ENCODE results near the gene EPS15.
"Not testable (repeated sequence)": the region's sequence is repeated elsewhere in the genome, so short reads cannot be mapped to it uniquely, and the experiment has no call there.

The EPS15 gene

DNA sequence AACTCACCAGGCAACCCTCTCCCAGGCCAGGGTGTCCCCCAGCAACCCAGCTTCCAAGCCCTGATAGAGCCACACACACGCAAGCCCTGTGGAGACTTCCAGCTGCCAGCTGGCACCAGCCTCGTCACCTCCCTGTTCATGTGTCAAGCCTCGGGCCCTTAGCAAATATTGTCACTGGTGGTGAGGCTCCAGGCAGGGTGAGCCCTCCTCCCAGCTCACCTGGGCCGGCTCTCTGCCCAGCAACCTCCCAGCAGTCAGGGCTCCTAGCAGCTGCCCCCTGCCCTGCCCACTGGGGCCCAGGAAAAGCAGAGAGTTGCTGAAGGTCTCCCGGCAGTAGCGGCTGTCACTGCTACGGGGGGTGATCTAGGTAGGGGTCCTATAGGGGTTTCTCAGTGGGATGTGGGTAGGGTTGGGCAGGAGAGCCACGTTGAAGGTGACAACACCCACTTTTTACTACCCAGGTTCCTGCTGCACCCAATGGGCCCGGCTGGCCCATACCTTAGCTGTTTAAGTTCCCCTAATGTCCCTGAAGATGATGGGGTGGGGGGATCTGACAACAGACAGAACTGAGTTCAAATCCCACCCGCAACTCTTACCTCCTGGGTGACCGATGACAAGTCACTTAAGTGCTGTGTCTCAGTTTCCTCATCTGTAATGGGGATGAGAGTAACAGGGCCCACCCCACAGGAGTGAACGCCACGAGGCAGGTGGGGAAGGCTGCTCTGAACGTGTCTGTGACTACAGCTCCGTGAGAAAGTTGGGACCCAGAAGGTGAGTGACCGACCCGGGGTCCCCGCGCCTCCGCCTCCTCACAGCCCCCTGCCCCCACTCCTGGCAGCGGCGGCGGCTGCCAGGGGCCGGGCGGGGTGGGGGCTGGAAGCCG is 189.4 kb downstream of the EPS15 start:
- no peak for DNase-seq

DNA sequence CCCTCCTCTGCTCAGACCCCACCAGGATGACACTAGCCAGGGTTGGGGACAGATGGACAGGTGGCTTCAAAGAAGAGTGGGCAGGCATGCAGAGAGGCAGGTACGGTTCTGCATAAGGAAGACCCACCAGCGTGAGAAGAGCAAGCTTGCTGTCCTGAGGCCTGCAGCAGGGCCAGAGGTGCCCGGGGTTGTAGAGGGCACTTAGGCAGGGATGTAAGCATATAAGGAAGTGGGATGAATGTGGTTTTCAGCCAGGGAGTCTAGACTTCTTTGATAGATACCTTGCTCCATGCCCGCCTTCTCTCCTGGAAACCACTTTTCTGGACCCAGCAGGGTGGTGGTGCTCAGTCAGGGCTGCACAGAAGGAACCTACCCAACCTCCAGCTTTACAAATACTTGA is 190.1 kb downstream of the EPS15 start:
- DNase-seq, result no peak

DNA sequence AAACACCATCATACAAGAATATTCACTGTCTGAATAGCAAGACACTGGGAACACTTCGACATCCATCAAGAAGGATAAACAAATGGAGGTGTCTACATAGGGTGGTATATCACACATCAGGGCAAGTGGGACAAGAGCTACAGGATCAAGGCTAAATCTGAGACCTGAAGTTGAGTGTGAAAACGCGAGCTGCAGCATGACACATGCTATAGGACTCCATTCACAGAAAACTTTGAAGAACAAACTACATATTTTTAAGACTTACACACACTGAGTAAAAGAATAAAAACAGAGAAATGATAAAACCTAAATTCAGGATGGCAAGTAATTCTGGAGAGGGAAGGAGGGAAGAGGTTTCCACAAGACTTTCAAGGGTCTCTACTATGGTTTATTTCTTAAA is 190.8 kb downstream of the EPS15 start:
- DNase-seq, result no peak

DNA sequence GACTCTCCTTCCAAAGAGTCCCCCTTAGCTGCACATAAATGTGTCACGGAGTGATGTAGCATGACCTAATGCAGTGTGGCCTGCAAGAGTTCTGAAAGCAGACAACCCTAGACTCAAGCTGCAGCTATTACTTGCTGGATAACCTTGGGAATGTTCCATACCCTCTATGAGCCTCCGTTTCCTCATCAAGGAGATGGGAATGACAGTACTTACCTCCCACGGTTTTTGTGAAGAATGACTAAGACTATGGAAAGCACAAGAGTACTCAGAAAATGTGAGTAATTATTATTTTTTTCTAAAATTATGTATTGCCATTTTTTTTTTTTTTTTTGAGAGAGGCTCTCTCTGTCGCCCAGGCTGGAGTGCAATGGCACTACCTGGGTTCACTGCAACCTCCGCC is 191.7 kb downstream of the EPS15 start:
- DNase-seq, result no peak

DNA sequence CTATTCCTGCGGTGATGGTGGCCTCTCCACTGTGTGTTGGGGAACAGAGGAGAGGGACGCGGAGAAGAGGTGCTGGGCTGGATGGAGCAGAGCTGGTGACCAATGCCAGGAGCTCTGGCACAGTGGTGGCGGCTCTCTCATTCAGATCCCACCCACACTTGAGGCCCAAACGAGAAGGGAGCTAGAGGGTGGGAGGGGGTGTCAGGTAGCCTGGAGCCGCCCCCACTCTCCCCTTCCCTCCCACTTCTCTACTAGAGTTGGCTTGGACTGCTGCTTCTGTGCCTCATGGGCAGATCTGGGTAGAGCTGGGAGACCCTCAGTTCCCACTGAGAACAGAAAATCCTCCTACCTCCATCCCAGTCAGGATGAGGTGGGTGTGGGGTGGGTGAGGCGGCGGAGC is 192.2 kb downstream of the EPS15 start:
- DNase-seq, result no peak

DNA sequence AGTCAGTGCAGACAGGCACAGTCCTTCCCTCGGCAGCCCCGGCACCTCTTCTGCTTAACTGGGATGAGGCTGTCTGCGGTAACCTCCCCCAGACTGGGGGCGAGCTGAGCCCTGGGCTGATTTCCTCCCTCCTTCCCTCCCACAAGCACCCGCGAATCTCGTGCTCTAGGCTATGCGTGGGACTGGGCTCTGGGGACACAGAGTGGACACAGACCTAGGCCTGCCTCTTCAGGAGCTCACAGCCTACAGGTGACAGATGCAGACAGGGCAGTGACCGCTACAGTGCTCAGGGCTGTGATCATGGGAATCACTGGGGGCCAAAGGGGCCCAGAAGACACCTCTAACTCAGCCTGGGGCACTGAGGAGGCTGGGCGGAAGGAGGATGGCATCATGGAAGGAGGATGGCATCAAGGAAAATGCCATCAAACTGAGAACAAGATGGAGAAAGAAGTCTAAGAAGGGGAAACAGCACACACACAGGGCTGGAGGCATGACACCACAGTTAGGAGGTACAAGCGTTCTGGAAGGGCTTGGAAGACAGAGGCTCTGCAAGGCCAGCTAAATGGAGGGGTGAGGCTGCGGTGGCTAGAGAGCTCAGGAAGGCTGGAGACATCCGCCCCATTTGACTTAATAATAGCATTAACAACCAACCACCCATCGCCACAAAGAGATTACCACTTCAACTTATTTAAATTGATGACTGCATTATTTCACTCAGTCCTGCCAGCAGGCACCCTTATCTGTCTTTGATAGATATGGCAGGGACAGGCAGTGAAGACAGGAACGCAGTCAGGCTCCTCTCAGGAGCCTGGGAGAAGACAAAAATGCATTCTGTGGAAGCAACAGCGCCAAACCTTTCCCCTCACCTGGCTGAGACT is 192.9 kb downstream of the EPS15 start:
- no peak for DNase-seq

DNA sequence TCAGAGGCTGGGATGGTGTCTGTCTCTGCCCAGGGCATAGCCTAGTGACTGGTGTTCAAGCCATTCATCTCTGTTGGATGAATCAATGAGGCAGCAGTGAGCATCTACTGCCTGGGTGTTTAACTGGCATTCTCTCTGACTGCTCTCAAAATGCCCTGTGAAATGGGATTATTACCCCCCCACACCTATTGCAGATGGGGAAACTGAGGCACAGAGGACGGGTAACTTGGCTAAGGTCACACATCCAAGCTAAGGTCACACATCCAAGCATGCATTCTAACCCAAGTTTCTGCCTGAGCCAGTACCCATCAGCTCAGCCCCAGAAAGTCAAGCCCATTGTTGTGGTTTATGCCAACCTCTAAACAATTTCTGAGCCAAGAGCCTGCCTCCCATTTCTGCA is 193.7 kb downstream of the EPS15 start:
- DNase-seq, result no peak

DNA sequence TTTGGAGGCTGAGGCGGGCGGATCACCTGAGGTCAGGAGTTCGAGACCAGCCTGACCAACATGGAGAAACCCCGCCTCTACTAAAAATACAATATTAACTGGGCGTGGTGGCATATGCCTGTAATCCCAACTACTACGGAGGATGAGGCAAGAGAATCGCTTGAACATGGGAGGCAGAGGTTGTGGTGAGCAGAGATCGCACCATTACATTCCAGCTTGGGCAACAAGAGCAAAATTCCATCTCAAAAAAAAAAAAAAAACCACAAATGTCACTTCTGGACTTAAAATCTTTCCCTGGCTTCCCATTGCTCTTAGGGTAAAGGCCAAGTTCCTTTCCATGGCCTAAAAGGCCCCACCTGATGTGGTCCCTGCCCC is 194.1 kb downstream of the EPS15 start:
- not testable (repeated sequence) for DNase-seq

DNA sequence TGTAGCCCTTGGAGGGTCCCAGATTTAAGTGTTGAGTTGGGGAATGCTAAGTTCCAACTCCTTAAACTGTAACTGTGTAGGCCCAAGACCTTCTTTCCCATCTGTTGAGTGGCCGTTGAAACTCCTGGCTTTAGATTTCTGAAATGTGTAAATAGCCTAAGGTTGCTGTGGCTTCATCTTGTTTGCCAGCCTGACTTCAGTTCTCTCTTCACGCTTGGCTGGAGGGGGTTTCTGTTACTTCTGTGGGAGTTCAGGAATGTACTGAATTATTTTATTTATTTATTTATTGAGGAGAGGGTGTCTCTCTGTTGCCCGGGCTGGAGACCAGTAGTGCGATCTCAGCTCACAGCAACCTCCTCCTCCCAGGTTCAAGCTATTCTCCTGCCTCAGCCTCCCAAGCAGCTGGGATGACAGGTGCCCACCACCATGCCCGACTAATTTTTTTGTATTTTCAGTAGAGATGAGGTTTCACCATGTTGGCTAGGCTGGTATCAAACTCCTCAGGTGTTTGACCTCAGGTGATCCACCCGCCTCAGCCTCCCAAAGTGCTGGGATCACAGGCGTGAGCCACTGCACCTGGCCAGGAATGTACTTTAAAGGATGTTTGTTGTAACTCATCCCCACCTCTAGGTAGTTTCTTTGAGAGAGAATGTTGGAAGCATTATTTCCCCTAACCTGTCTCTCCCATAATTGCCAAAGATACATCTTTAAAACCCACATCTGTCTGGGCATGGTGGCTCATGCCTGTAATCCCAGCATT is 194.6 kb downstream of the EPS15 start:
- DNase-seq, result no peak

DNA sequence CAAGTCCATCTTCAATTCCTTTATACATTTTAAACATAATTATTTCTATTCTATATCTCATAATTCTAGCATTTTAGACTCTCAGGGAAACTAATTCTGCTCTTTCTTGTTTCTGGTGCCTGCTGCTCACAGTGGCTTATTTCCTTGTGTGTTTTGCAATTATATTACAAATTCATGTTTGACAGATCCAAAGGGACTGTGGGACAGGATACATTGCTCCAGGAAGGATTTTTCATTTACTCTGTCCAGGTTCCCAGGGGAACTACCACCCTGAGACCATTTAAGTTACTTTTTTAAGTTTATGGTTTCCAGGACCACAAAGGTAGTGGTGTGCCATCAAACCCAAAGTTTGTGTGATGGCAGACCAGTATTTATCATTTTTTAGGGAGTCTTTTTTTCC is 195.3 kb downstream of the EPS15 start:
- no peak for DNase-seq

DNA sequence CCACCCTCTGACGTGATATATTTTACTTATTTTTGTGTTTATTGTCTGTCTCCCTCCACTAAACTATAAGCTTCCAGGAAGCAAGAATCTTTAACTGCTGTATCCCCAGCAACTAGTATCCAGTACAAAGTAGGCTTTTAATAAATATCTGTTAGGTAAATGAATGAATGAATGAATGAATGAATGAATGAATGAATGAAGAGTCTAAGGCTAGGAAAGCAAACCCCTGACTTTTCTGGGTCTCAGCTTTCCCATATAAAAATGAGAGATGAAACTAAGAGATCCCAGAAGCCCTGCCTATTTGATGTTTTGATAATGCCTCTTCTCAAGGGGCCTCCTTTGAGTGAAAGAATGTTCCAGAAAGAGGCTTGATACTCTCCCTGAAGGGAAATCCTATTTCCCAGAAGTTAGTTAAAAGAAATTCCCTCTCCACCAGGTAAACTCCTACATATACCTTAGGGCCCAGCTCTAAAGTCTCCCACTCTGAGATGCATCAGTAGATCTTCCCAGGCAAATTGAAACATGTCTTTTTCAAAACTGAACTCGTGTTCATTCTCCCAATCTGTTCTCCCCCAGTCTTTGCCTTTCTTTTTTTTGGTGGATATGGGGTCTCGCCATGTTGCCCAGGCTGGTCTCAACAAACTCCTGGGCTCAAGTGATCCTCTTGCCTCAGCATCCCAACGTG is 196.5 kb downstream of the EPS15 start:
- DNase-seq, result no peak

DNA sequence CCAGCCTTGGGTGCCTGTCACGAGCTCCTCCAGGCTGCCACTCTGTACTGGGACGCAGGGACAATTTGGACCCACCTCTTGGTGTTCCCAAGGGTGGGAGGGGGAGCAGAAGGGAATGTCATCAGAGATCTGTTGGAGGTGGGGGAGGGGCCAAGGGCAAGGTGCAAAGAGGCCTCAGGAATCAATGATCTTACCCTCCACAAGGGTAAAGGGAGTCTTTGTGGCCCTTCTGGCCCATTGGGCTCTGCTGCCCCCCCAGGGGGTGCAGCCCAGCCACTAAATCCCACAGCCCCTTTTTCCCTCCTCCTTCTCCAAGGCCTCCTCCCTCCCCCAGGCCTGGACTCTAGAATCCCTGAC is 197.2 kb downstream of the EPS15 start:
- DNase-seq, result no peak

DNA sequence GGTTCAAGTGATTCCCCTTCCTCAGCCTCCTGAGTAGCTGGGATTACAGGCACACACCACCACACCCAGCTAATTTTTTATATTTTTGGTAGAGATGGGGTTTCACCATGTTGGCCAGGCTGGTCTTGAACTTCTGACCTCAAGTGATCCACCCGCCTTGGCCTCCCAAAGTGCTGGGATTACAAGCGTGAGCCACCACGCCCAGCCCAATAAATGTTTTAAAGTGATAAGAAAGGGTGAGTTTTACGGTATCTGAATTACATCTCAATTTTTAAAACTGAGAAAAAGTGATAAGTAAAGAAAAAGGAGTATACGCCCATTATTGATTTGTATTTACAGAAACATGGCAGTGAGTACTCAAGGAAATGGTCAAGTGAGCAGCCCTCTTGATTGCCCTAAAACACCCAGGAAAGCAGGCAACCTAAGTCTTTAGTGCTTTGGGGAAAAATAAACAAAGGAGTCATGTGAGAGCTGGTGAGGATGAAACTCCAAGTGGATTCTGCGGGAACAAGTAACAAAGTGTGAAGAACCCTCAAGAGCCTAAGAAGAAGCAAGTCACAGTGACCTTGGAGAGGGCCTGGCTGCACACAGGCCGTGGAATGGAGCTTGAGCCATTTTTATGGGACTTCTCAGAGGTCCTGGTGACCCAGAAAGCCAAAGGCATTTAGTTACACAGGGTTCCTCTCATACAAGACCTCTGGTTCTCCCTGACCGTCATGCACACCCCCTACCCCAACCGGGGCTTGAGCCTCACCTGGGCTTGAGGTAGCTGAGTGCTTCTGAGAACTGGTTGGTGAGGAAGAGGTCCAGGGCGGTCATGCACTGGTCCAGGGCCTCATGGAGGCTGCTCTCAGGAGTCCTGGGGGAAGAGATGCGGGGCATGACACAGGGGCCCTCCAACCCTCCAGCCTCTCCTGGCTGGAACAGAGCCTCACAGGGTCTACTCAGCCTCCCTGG is 197.8 kb downstream of the EPS15 start:
- no peak for DNase-seq

DNA sequence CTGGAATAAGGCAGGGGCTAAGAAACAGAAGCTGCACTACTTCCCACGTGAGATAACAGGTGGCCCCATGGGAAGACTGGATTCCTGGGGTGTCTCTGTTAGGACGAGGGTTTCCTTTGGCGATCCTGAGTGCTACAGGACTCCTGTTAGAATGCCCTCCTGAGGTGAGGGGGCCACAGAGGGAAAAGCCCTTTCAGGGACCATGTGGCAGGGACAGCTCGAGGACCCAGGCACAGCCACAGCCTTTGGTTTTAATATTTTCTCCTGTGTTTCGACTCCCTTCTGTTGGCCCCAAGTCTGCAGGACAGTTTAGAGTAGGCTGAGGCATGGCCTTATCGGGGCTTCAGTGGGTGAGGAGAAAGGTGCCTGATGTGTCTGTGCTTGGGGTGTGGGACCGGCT is 201.3 kb downstream of the EPS15 start:
- DNase-seq, result no peak

DNA sequence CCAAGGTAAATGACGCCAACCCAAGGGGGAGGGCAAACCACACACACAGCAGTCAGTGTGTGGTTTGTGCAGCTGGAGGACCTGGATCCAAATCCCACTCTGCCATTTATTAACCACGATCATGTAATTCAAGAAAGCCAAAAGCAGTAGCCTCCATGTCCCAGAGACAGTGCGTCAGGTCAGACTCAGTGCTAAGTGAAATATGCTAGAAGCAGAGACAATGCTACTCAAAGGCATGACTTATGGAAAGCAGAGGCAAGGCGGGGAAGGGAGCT is 202.3 kb downstream of the EPS15 start:
- no peak for DNase-seq

DNA sequence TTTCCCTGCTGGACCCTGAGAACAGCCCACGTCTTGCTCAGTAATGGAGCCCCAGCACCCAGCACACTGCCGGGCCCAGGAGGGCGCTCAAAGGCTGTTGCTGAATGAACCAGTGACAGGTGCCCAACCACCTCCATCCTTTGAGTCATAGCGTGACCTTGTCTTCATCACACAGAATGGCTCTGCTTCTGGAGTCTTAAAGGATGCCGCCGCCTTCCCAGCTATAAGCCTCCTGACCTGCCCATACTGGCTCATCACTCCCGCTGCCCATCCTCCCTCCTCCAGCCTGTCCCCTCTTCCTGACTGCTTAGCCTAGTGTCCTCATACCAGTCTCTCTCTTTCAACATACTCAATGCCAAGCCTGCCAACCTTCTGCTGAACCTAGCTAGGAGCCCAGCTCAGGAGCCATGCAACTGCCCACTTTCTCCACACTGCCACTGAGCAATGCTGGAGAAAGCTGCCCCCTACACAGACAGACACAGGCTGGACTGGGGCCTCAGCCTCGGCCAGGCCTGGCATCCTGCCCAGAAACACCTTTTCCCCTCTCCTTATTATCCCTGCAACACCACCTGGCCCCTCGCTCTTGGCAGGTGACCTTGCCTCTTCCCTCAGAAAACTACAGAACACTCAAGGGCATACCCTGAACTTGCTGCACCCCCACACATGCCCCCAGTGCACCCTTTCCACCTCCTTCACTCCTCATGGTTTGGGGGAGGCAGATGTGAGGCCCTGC is 202.8 kb downstream of the EPS15 start:
- no peak for DNase-seq

DNA sequence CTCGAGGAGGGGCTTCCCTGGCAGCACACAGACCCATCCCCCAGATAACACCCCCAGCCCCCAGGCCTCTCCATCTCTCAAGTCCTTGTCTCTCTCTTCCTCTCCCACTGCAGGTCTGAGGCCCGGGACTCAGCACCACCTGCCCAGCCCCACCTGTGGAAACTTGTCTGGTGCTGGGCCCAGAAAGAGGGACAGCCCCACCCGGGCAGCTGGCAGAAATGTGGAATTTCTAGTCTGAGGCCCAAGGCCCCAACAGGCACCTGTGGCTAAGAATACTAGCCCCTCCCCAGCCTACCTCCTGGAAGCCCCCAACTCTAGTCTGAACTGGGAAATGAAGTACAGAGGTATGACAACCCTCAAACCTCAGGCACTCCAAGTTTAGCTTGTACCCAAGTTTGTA is 204.1 kb downstream of the EPS15 start:
- no peak for DNase-seq

DNA sequence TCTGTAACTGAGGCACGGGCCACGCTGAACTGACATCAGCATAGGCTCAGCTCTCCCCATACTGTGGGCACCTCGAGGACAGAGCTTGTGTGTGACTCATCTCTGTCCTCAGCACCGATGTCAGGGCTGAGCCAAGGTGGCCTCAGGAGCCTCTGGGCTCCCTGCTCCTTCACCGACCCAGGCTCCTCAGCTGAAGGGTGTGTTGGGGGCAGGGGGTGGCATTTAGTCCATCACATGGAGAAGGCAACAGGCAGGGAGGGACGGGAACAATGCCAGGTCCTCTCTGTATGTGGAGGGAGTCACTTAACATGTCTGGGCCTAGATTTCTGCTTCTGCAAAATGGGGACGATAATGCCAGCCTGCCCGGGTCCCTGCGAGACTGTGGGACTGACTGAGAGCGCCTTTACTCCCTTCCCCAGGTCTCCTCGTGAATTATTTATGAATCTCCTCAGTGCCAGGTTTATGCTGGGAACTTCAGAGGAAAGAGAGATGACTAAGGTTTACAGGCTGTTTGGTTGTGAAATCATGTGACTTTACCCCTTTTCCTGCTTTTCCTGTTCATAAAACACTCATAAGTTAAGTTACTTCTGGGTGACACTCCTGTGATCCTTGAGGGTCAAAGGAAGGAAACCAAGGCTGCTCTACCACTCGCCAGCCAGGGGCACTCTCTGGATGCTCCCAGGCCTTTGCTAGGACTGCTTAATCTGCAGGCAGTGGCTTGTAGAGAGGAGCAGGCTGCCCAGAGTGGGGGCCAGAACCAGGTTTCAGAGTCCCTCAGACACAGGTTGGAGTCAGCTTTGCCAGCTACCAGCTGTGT is 204.9 kb downstream of the EPS15 start:
- DNase-seq, result no peak

DNA sequence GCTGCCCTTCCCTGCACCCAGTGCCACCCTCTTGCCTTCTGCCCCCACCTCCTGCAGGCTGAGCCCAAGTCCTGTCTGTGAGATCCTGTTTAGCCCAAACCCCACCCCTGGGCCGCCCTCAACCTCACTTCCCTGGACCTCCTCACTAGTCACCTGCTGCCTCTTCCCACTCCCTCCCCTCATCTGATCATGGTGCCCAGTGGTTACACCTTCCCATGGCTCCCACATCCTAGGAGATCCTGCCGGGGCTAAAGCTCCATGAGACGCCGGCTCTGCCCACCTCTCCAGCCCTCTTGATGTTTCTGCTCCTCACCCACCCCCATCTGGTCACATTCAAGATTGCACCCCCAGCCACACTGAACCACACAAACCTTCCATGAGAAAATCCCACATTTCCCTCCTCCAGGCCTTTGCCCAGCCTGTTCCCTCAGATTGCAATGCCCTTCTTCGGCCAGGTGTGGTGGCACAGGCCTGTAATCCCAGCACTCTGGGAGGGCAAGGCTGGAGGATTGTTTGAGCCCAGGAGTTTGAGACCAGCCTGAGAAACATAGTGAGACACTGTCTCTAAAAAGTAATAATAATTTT is 205.7 kb downstream of the EPS15 start:
- DNase-seq, result no peak

DNA sequence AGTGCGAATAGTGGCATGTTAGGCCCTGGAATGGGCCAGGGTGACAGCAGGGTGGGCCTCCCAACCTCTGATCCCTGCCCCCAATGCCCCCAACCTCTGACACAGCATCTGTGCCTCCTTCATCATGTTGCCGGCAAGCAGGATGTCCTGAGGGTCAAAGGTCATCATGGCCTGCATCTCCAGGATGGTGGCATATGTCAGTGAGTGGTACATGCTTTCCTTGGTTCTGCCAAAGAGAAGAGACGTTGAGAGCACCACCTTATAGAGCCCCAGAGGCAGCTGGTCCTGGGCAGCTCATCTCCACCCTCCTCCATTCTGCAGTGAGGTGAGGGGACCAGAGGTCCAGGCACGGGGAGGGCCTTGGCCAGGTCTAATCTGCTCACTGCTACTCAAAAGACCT is 206.3 kb downstream of the EPS15 start:
- DNase-seq, result no peak

Data from activated CD8-positive, alpha-beta memory T cell treated with anti-CD3 and anti-CD28 coated beads for 24 hours (primary cell).